GM04504 (cell line): ENCODE results near the gene TAS2R43.
"Not testable (repeated sequence)": the region's sequence is repeated elsewhere in the genome, so short reads cannot be mapped to it uniquely, and the experiment has no call there.

Experiments
- DNase-seq: peaks from one replicate; pipeline ENCODE4 v3.0.0-alpha.2; 2012; ENCODE audit warnings: low read depth

TAS2R43 gene

GRCh38 chr12:11059784-11060183 is 32.3 kb downstream of the TAS2R43 start:
- no peak for DNase-seq

- DNase-seq, result no peak
Measured at GRCh38 chr12:11059041-11059440, 33.1 kb downstream of the TAS2R43 start.

- DNase-seq, result no peak
Measured at GRCh38 chr12:11055306-11055705, 36.8 kb downstream of the TAS2R43 start.

DNA sequence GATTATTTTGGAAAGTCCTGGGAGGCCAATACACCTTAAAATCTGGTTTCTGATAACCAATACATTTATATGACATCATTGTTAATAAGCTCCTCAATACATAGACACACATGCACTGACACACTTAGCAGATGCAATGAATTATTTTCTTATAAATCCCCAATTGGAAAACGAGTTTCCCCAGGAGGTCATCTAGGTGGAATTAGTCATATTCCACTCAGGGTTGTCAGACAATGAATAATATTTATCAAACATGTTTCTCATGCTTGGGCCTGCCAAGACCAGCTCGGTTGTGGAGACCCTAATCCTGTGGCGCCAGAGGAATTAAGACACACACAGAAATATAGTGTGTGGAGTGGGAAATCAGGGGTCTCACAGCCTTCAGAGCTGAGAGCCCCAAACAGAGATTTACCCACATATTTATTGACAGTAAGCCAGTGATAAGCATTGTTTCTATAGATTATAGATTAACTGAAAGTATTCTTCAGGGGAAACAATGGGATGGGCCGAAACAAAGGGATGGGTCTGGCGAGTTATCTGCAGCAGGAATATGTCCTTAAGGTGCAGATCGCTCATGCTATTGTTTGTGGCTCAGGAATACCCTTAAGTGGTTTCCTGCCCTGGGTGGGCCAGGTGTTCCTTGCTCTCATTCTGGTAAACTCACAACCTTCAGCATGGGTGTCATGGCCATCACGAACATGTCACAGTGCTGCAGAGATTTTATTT is 42.1 kb downstream of the TAS2R43 start:
- DNase-seq, result not testable (repeated sequence)

- DNase-seq, result not testable (repeated sequence)
Measured at GRCh38 chr12:11041366-11041765, 50.7 kb downstream of the TAS2R43 start.
